Activated CD4-positive, alpha-beta T cell treated with anti-CD3 and anti-CD28 coated beads, Interleukin-2, amount 50 U/mL, for 4 hours (primary cell): ENCODE results near the gene PHC2.

Experiments
- DNase-seq, 2 experiments: peaks; one replicate each; pipeline ENCODE4 v3.0.0-alpha.2; 2020

PHC2 gene

DNA sequence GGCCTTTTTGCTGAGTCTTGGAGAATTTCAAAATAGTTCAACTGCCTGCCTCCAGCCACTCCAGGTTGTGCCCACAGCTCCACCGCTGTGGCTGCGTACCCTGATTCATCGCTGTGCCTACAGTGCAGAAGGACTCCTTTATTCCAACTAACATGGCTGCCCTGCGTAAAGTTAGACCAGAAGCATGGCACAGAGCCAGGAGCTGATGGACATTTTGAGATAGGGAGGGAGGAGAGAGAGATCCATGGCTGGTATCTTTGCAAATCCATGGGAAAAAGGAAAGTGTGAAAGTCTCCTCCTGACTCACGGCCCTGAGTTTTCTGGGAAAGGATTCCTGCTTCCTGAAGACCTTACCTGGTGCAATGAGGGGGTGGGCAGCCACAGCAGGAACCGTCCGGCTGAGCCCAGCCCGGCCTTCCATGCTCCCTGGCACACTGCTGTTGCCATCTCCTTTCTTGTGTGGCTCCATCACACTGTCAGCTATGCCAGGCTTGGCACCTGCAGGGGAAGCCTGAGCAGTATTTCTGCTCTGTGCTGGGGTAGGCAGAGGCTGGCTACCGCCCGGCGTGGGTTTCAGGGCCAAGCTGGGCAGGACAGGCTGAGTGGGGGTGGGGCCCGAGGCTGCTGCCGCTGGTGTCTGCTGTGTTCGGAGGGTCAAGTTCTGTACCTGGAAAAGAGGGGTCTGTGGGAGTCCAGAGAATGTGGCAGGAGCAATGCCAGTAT lies 64.0 kb downstream of the PHC2 start:
- no peak for DNase-seq

- DNase-seq = no peak
Observed at GRCh38 chr1:33365560-33365997, 65.3 kb downstream of the PHC2 start.

DNA sequence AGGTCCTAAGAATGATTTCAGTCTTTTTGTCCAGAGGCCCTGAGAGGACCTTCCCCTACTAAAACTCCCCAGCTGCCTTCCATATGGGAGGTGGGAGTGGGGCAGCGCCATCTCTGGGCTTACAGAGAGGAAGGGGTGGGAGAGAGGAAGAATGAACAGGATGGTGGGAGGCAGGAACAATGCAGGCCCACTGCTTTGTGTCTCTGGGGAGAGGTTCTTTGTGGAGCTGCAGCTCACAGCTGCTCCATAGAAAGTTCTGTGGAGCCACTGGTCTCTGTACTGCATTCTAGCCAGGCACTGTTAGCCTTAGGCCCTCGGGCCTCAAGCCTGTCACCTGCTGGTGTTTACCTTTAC lies 66.4 kb downstream of the PHC2 start:
- DNase-seq = no peak

DNA sequence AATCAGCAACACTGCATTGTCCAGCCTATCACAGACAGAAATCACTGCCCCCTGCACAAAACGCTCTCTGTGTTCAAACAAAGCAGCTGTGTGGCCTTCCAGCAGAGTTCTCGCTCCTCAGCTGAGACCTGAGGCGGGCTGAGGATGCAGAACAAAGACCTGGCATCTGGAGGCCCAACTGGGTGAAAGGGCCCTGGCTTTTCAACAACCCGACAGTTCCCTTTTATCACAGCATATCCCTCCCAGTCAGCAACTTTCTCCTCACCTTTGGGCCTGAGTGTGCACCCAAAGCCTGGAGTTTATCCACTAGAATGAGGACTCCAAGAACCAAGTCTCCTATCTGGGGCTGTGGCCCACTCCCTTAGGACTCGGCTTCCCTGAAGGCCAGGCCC lies 67.4 kb downstream of the PHC2 start:
- no peak for DNase-seq

DNA sequence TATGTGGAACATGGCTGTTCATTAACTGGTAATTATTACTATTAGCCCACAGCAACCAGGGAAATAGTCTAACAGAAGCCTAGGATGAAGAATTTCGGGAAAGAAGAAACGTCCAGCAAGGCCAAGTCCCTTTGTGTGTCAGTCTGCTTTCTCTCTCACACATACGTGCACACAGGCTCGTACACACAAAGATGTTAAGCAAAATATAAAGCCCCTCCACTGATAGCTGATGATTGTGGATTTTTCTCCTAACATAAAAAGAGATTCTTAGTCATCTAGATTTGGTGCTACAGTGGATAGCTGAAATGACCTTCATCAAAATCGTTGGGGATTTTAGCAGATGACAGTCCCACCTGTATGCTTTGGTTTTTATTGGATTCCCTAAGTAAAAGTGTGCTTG lies 67.9 kb downstream of the PHC2 start:
- no peak for DNase-seq

GRCh38 chr1:33361532-33362235 lies 69.2 kb downstream of the PHC2 start:
- no peak for DNase-seq

DNA sequence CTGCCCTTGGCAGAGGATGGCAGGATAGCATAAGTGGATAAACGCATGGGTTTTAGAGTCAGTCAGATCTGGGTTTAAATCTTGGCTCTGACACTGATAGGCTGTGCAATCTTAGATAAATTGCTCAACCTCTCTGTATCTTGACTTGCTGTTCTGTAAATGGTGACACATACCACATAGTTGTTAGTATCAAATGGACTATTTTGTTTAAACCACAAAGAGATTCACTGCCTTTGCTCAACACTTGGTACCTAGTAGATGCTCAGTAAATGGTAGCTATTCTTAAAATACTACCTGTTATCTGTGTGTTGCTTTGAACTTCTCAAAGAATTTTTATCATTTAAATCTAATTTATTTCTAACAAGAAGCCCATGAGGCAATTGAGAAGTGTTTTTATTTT lies 70.5 kb downstream of the PHC2 start:
- no peak for DNase-seq

GRCh38 chr1:33359931-33360330 lies 71.0 kb downstream of the PHC2 start:
- DNase-seq = no peak

DNA sequence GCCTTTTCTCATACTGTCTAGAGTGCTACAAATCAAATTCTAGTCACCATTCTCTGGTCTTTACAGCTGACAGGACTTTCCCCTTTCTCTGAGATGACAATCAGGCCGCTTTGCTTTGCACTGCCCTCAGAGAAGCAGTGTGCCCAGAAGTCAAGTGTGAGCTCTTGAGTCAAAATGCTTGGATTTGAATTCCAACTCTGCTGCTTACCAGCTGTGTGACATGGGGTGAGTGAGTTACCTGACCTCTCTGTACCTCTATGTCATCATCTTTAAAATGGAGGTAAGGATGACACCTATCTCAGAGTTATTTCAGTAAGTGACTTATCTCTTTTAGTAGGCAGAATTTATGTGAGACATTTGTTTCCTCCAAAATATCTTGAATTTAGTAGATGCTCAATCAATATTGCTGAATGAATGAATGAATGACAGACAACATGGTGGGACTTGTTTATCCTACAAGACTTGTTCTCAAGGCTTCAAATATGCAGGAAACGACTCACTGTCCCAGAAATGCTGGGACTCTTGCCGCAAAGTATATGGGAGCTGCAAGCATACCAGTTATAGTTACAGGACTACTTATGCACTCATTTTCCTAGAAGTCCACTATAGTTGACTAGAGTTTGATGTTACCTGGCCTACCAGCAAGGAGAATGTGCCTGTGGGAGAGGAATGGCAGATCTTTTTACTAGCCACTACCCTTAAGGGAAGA lies 71.9 kb downstream of the PHC2 start:
- no peak for DNase-seq

GRCh38 chr1:33358114-33358794 lies 72.6 kb downstream of the PHC2 start:
- DNase-seq = no peak

DNA sequence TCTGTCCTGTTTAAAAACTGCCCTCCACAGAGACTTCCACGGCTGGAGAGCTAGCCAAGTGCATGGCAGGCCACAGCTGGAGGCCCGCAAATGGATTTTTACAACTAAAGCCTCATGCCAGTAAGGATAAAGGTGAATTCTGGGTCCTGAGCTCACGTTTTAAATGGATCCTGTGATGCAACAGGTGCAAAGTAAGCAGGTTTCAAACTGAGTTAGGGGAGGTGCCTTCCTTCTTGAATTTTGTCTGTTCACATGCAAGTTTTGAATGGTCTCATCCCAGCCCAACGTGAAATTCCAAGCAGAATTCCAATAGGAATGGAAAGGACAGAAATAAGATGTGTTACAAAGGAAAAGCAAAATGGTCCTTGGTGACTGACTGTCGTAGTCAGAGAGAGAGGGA lies 73.8 kb downstream of the PHC2 start:
- no peak for DNase-seq

DNA sequence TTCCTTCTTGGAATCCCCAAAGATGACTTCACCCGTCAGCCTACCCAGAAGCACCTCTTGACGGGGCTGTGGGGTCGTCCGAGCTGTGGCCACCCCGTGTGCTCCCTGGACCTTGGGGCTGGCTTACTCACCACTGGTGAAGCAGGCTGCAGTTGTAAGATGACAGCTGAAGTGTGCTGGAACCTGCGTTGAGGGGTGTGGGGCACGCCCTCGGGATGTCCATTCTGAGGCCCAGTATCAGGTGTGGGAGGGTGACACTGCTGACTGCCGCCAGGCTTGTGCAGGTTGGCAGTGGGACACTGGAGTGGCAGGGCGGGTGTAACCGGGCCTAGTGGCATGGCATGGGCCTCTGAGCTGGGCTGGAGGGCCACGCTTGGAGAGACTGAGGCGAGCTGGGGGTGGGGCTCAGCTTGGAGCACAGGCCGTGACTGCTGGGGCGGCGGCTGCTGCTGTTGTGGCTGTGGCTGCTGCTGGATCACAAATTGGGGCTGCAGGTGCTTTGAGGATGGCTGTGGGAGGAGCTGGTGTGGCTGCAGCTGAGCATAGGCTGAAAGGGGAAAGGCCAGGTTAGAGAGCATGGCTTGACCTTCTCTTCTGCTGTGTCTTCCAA lies 76.1 kb downstream of the PHC2 start:
- no peak for DNase-seq

- DNase-seq = no peak
Observed at GRCh38 chr1:33353531-33353930, 77.4 kb downstream of the PHC2 start.

DNA sequence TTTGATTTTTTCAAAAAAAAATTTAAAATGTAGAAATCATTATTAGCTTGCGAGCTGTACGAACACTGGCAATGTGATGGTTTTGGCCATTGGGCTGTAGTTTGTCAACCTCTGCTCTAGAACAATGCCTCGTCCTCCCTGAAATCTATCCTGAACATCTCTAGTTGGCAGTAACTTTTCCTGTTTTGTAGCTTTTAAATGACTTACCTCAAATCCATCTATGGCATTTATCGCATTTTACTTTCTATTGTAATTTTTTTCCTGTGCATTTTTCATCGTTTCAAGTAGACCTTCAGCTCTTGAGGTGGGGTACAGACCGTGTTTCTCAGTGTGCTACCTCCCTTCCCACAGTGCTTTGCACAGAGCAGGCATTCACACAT lies 79.6 kb downstream of the PHC2 start:
- DNase-seq = no peak

DNA sequence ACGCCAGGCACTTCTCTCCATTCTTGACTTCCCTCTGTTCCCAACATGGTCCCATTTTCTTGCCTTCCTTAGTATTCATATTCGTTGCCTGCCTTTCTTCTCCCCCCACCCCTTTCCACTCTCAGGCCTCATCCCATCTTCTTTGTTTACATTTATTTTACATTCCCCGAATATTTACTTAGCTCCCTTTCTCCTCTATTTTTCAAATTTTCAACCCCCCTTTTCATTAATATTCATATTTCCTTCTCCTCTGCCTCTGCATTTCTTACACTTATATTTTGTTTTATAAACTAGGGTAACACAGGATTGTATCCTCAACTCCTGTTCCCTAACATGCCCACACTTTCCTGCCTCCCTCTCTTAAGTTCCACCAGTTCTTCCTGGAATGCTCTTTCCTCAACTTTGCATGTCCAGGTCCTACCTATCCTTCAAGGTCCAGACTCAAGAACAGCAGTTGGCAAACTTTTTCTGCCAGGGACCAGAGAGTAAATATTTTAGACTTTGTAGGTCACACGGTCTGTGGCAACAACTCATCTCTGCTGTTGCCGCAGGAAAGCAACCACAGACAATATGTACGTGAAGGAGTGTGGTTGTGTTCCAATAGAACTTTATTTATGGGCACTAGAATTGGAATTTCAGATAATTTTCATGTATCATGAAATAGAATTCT lies 80.1 kb downstream of the PHC2 start:
- no peak for DNase-seq

DNA sequence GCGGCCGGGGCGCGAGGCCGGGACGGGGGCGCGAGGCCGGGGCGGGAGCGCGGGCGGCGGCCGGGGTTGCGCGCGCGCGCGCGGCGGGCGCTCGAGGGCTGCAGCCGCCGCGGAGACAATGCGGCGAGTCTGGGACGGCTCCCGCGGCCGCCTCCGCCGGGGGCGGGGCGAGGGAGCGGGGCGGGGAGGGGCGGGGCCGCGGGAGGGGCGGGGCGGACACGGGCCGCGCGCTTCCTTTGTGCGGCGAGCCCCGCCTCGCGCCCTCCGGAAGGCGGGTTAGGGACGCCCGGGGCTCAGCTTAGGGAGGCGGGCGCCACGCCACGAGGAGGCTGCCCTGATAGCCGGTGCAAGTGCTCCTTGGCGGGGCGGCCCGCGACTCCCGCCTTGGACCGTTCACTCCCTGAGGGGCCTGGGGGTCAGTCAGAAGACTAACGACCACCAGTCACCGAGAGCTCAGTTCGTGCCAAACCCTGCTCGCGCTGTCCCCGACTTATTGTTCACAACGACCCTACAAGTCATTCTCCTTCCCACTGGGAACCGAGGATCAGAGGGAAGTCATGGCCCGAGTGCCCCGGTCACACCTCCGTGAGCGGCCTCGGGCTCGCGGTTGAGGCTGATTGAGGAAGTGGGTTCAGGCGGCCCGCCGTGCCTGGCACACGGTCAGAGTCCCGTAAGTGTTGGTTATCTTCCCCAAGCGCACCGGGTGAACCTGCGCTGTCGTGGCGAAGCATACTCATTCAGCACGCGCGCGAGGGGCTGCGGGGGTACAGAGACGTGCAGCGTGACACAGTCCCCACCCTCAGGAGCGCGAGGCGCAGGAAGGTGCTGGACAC lies 80.9 kb downstream of the PHC2 start:
- DNase-seq = peak; percentile 63 to 72

DNA sequence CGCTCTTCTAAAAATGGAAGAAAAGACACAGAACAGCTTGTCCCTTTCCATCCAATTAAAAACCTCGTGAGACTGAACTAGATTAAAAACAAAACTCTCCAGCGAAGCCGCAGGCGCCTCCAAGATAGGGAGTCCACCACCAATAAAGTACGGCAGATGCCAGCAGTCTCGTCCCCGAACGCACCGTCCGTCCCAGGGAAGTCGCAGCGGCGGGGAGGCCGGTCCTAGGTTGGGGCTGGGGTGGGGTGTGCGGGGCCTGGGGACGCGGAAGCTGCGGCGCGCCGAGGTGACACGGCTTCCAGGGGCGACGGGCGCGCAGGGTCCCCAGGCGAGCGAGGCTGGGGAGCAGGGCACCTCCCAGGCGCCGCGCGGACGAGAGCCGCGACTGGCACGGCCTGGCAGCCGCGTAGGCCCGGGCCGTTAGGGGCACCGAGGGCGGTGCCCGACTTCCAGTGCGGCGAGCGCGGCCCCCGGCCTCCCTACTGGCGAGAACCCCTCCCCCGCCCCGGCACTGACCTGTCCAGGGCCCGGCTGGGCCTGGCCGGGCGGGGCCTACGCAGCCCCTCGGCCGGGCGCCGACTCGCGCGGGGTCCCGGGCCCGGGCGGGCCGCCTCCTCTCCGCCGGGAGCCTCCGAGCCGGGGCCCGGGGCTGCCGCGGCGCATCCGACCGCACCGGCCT lies 81.7 kb downstream of the PHC2 start:
- DNase-seq = peak; percentile 21 to 30

- peak; percentile 21 to 34 for DNase-seq
Observed at GRCh38 chr1:33348676-33349080, 82.2 kb downstream of the PHC2 start.

GRCh38 chr1:33348194-33348593 lies 82.7 kb downstream of the PHC2 start:
- DNase-seq = no peak

GRCh38 chr1:33347650-33347992 lies 83.3 kb downstream of the PHC2 start:
- DNase-seq = no peak
